NCI-H2196 treated with DMSO at 0.1 percent for 48 hours (cell line): Measurements from ENCODE around the gene ASXL3.

ENCODE experiments used
- DNase-seq: peaks from one replicate; lab custom pipeline; 2025; ENCODE audit not compliant: unreplicated experiment; lab: John Stamatoyannopoulos, UW

Gene ASXL3

GRCh38 chr18:33656889-33657448 is 79.0 kb downstream of the ASXL3 start:
- no peak for DNase-seq

- no peak for DNase-seq
These were observed 82.8 kb downstream of the ASXL3 start for GRCh38 chr18:33660696-33661310.

GRCh38 chr18:33664241-33664874 is 86.3 kb downstream of the ASXL3 start:
- no peak for DNase-seq

GRCh38 chr18:33665187-33665586 is 87.2 kb downstream of the ASXL3 start:
- DNase-seq = no peak

DNA sequence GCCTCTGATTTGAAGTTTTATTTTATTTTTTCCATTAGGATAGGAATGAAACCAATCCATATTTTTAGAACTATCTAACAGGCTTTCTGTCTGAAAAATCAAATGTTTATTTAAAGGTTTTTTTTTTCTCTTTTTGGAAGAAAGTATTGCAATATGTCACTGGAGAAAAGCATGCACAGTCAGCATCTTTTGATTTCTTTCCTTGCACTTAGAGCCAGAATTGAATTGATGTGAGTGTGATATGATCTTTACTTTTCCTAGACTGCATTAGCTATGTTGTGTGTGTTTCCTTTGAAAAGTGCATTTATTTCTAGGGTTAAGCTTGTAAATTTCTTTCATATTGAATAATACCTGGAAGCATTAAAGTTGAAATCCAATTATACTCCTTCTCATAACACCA is 87.6 kb downstream of the ASXL3 start:
- no peak for DNase-seq

GRCh38 chr18:33666915-33667314 is 88.9 kb downstream of the ASXL3 start:
- no peak for DNase-seq

- DNase-seq = no peak
These were observed 91.6 kb downstream of the ASXL3 start for GRCh38 chr18:33669589-33669988.

GRCh38 chr18:33670029-33670428 is 92.0 kb downstream of the ASXL3 start:
- no peak for DNase-seq

- no peak for DNase-seq
These were observed 95.7 kb downstream of the ASXL3 start for GRCh38 chr18:33673689-33674088.

DNA sequence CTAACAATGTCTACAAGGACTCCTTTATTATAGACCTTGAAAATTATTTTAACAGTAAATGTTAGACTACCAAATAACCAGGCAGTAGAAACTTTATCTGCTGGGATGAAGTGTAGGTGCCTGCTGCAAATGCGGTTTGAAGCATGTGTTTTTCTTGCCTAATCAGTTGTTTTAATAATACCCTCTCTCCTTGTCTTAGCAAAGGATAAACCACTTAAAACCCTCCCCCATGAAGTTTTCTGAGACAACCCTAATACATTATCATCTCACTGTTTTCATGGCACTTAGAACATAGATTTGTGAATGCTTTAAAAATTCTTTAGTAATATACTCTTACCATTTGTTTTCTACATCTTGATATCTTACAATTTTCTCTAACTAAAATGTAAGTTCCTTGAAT is 98.6 kb downstream of the ASXL3 start:
- no peak for DNase-seq

DNA sequence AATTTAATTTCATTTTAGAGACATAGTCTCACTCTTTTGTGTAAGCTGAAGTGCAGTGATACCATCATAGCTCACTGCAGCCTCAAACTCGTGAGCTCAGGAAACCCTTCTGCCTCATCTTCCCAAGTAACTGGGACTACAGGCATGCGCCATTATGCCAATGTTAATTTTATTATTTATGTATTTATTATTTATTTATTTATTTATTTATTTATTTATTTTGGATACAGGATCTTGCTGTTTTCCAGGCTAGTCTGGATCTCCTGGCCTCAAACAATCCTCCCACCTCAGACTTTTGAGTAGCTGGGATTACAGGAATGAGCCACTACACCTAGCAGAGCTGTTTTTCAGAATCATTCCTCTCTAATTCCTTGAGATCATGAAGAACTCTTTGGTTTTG is 99.9 kb downstream of the ASXL3 start:
- no peak for DNase-seq

GRCh38 chr18:33682436-33682835 is 104.4 kb downstream of the ASXL3 start:
- DNase-seq = no peak

- DNase-seq = no peak
These were observed 116.6 kb downstream of the ASXL3 start for GRCh38 chr18:33694593-33694992.

DNA sequence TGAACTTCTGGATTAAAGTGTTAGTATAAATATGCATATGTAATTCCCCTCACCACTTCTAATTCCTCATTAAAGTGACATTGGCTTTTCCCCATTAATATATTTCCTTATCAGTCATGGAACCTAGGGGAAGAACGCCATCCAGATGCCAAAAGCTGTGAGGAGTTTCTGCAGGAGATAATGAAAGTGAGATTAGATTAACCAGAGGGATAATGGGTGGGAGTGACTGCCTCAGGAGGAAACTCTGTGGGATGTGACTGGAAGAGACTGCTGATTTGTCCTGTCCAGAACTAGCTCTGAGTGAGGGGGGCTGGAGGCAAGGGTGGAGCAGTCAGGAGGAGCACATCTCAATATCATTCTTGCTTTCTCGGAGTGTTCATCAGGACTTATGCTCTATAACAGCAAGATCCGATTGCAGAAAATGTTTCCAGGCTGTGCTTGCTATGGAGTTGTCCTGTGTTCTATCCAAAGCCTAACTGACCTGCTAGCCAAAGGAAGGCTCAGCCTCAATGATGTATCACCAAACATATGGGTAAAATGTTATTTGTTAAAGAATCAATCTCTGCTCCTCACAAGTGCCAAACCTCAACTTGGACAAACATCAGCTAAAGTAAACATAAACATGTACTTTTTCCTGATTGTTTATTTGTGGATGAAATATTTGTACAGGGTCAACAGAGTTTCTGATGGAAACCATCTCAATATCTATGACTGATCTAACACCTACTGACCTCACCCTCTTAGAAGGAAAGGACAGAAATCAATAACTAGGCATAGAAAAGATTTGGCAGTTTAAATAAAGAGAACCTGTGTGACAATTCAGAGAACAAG is 118.5 kb downstream of the ASXL3 start:
- no peak for DNase-seq

DNA sequence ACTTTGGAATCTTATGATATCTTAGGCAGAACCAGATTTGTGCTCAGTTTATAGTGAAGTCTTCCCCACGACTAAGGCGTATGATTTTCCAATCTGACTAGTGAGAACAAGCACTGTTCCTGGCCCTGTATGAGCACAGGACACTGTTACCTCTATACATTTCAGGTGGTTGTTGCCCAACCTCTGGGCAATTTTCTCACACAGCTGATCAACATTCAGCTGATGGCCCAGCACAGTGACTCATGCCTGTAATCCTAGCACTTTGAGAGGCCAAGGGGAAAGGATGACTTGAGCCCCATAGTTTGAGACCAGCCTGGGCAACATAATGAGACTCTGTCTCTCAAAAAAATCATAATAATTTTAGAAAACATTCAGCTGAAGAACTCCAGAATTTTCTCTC is 119.5 kb downstream of the ASXL3 start:
- no peak for DNase-seq

GRCh38 chr18:33699372-33699771 is 121.4 kb downstream of the ASXL3 start:
- no peak for DNase-seq

- no peak for DNase-seq
These were observed 122.5 kb downstream of the ASXL3 start for GRCh38 chr18:33700513-33700976.

- no peak for DNase-seq
These were observed 124.6 kb downstream of the ASXL3 start for GRCh38 chr18:33702625-33703024.

DNA sequence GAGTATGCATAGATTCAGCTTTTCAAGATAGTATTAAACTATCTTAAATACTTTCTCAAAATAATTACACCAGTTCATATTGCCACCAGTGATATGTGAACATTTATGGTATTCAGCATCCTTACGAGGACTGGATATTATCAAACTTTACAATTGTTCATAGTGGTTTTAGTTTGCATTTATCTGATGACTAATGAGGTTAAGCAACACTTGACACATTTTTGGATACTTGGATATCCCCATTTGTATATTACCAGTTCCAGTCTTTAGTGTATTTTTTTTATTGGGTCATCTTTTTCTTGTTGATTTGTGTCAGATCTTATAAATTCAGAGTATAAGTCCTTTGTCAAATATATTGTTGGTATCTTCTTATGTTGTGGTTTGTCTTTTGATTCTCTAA is 128.4 kb downstream of the ASXL3 start:
- DNase-seq = no peak

GRCh38 chr18:33708876-33709275 is 130.9 kb downstream of the ASXL3 start:
- no peak for DNase-seq

- no peak for DNase-seq
These were observed 132.2 kb downstream of the ASXL3 start for GRCh38 chr18:33710269-33710668.

- no peak for DNase-seq
These were observed 133.5 kb downstream of the ASXL3 start for GRCh38 chr18:33711514-33711913.
